WTC11 (cell line): ENCODE data around the gene IL1RN. TPM values are rescaled to one million over a fixed set of nuclear protein-coding genes. Genes with fewer than 3 reads are reported as not detected.

Experiments
- ATAC-seq: fragments of 200-7000 bp; cut with Tn5 transposase; 2 replicates; pipeline ENCODE4 v1.10.0; 2021; ENCODE audit warnings: mild to moderate bottlenecking, moderate library complexity
- CTCF ChIA-PET: fragments of 300-600 bp; sonication (Branson Sonifier 250); formaldehyde crosslinking; loops from one replicate; lab custom pipeline; 2021; ENCODE audit warnings: antibody characterized with exemption; lab: Charles Lee
- POLR2A ChIA-PET: fragments of 350-600 bp; sonication (Branson Sonifier 250); formaldehyde crosslinking; loops from one replicate; lab custom pipeline; 2021; ENCODE audit warnings: antibody characterized with exemption; lab: Charles Lee
- DNase-seq: peaks from one replicate; pipeline ENCODE4 v3.0.0; 2021; ENCODE audit warnings: low spot score
- H3K27ac Mint-ChIP-seq: 2 replicates; pipeline ENCODE4 v1.8.0; 2021; ENCODE audit warnings: mixed read lengths
- H3K27me3 Mint-ChIP-seq: 2 replicates; pipeline ENCODE4 v1.8.0; 2021; ENCODE audit warnings: low read depth, mild to moderate bottlenecking, moderate library complexity, mixed read lengths
- H3K36me3 Mint-ChIP-seq: 2 replicates; pipeline ENCODE4 v1.8.0; 2021; ENCODE audit warnings: mixed read lengths
- H3K4me1 Mint-ChIP-seq: 2 replicates; pipeline ENCODE4 v1.8.0; 2022; ENCODE audit warnings: mixed read lengths
- H3K4me3 Mint-ChIP-seq: 2 replicates; pipeline ENCODE4 v1.8.0; 2021; ENCODE audit warnings: mild to moderate bottlenecking, moderate library complexity, mixed read lengths
- H3K9me3 Mint-ChIP-seq: 2 replicates; pipeline ENCODE4 v1.8.0; 2021; ENCODE audit warnings: mixed read lengths
- AR ChIP-seq: fragments of 250-450 bp; sonication (Bioruptor Pico); IDR thresholded peaks from 2 replicates; pipeline ENCODE4 v1.9.0; 2021; ENCODE audit warnings: mild to moderate bottlenecking
- CBFB ChIP-seq: sonication (generic); formaldehyde crosslinking; IDR thresholded peaks from 2 replicates; pipeline ENCODE4 v1.8.1; 2022; ENCODE audit warnings: mild to moderate bottlenecking, low read depth, missing genetic modification reagents
- CREB1 ChIP-seq: sonication (generic); formaldehyde crosslinking; IDR thresholded peaks from 2 replicates; pipeline ENCODE4 v1.8.0; 2023; ENCODE audit warnings: mild to moderate bottlenecking, missing genetic modification reagents
- CREM ChIP-seq: sonication (generic); formaldehyde crosslinking; IDR thresholded peaks from 2 replicates; pipeline ENCODE4 v1.8.1; 2022; ENCODE audit warnings: mild to moderate bottlenecking, missing genetic modification reagents, moderate library complexity
- E2F1 ChIP-seq: sonication (generic); formaldehyde crosslinking; IDR thresholded peaks from 2 replicates; pipeline ENCODE4 v1.8.0; 2022; ENCODE audit warnings: mild to moderate bottlenecking, missing genetic modification reagents
- ELF4 ChIP-seq: sonication (generic); formaldehyde crosslinking; IDR thresholded peaks from 2 replicates; pipeline ENCODE4 v1.8.1; 2022; ENCODE audit warnings: low read depth, mild to moderate bottlenecking, moderate library complexity, missing genetic modification reagents
- FOXP4 ChIP-seq: sonication (generic); formaldehyde crosslinking; IDR thresholded peaks from 2 replicates; pipeline ENCODE4 v1.8.0; 2022; ENCODE audit warnings: mild to moderate bottlenecking, missing genetic modification reagents
- GABPB1 ChIP-seq: sonication (generic); formaldehyde crosslinking; IDR thresholded peaks from 2 replicates; pipeline ENCODE4 v1.8.1; 2023; ENCODE audit warnings: mild to moderate bottlenecking, missing genetic modification reagents
- HMGXB4 ChIP-seq: sonication (generic); formaldehyde crosslinking; IDR thresholded peaks from 2 replicates; pipeline ENCODE4 v1.8.1; 2023; ENCODE audit warnings: mild to moderate bottlenecking, moderate library complexity, missing genetic modification reagents
- MLX ChIP-seq: sonication (generic); formaldehyde crosslinking; IDR thresholded peaks from 2 replicates; pipeline ENCODE4 v1.8.1; 2023; ENCODE audit warnings: mild to moderate bottlenecking, missing genetic modification reagents, moderate library complexity
- NFATC4 ChIP-seq: fragments of 250-450 bp; sonication (Bioruptor Pico); IDR thresholded peaks from 2 replicates; pipeline ENCODE4 v1.9.0; 2021; ENCODE audit warnings: mild to moderate bottlenecking
- NR2C2 ChIP-seq: sonication (generic); formaldehyde crosslinking; IDR thresholded peaks from 2 replicates; pipeline ENCODE4 v1.8.0; 2022; ENCODE audit warnings: mild to moderate bottlenecking, missing genetic modification reagents
- RORB ChIP-seq: fragments of 250-450 bp; sonication (Bioruptor Pico); IDR thresholded peaks from 2 replicates; pipeline ENCODE4 v1.9.0; 2021; ENCODE audit warnings: mild to moderate bottlenecking
- TCF7 ChIP-seq: sonication (generic); formaldehyde crosslinking; IDR thresholded peaks from 2 replicates; pipeline ENCODE4 v1.8.0; 2022; ENCODE audit warnings: mild to moderate bottlenecking, low read depth, missing genetic modification reagents, moderate library complexity
- TEAD4 ChIP-seq: sonication (generic); formaldehyde crosslinking; IDR thresholded peaks from 2 replicates; pipeline ENCODE4 v1.8.0; 2022; ENCODE audit warnings: mild to moderate bottlenecking, missing genetic modification reagents
- ZMAT4 ChIP-seq: fragments of 250-450 bp; sonication (Bioruptor Pico); IDR thresholded peaks from 2 replicates; pipeline ENCODE4 v1.9.0; 2021; ENCODE audit warnings: mild to moderate bottlenecking
- ZNF138 ChIP-seq: sonication (generic); formaldehyde crosslinking; conservative IDR thresholded peaks from 2 replicates; pipeline ENCODE4 v1.8.1; 2022; ENCODE audit warnings: mild to moderate bottlenecking, moderate library complexity, missing genetic modification reagents
- ZNF232 ChIP-seq: sonication (generic); formaldehyde crosslinking; IDR thresholded peaks from 2 replicates; pipeline ENCODE4 v1.8.0; 2022; ENCODE audit warnings: mild to moderate bottlenecking, missing genetic modification reagents
- ZNF263 ChIP-seq: sonication (generic); formaldehyde crosslinking; IDR thresholded peaks from 2 replicates; pipeline ENCODE4 v1.8.1; 2022; ENCODE audit warnings: low read depth, mild to moderate bottlenecking, moderate library complexity, missing genetic modification reagents
- ZNF396 ChIP-seq: fragments of 250-450 bp; sonication (Bioruptor Pico); IDR thresholded peaks from 2 replicates; pipeline ENCODE4 v1.8.0; 2021; ENCODE audit warnings: mild to moderate bottlenecking, moderate library complexity, borderline replicate concordance
- ZSCAN18 ChIP-seq: fragments of 250-450 bp; sonication (Bioruptor Pico); IDR thresholded peaks from 2 replicates; pipeline ENCODE4 v2.1.2; 2022; ENCODE audit warnings: mild to moderate bottlenecking, moderate library complexity
- total RNA-seq: library from RNA; stranded (reverse); gene quantifications from 3 replicates; pipeline ENCODE4 v1.2.3, GENCODE V29; 2021

The IL1RN gene
- total RNA-seq, 1 experiment from 2014 or later, result not detected

GRCh38 chr2:113160248-113160647, 32.9 kb downstream of the IL1RN start (continued):
- no peak for TF ChIP-seq TEAD4 (CRISPR knock-in tag)
- TF ChIP-seq ZSCAN18 (CRISPR knock-in tag), result no peak
- TF ChIP-seq ZNF138 (CRISPR knock-in tag), result no peak
- TF ChIP-seq CREM, result no peak
- no peak for TF ChIP-seq GABPB1 (CRISPR knock-in tag)
- TF ChIP-seq ZMAT4 (CRISPR knock-in tag), result no peak
- no peak for TF ChIP-seq FOXP4
- no peak for TF ChIP-seq RORB (CRISPR knock-in tag)

GRCh38 chr2:113160962-113161361, 33.6 kb downstream of the IL1RN start:
- no peak overlapping the region for H3K4me3 Mint-ChIP-seq
- H3K9me3 Mint-ChIP-seq, result no peaks in the 10 kb centered on the region
- TF ChIP-seq E2F1 (CRISPR knock-in tag) (no peak), ZNF232 (no peak), FOXP4 (no peak), NR2C2 (CRISPR knock-in tag) (no peak)
- TF ChIP-seq, all 79 proteins: peak for 0
- H3K4me1 Mint-ChIP-seq, result peaks cover 22% of the 10 kb centered on the region
- H3K27me3 Mint-ChIP-seq, result peaks cover 23% of the 10 kb centered on the region
- DNase-seq, result no peak
- no peaks in the 10 kb centered on the region for H3K36me3 Mint-ChIP-seq
- ChIA-PET POLR2A (no interaction called here), CTCF (interaction anchor here (1.0 to 1.9 kb wide), 2 partner anchors 24 to 38 kb away, joined by 3 to 10 read pairs; no protein-coding TSS in a partner anchor)
- no peak overlapping the region for H3K27ac Mint-ChIP-seq
- ATAC-seq, result no peak

- peaks cover 23% of the 10 kb centered on the region for H3K27me3 Mint-ChIP-seq
- H3K36me3 Mint-ChIP-seq, result no peaks in the 10 kb centered on the region
- no peak overlapping the region for H3K4me3 Mint-ChIP-seq
- POLR2A ChIA-PET, result no interaction called here
- no peak for DNase-seq
- H3K9me3 Mint-ChIP-seq, result no peaks in the 10 kb centered on the region
- peaks cover 16% of the 10 kb centered on the region for H3K4me1 Mint-ChIP-seq
- CTCF ChIA-PET, result interaction anchor here (1.1 to 1.9 kb wide), 2 partner anchors 37 to 82 kb away, joined by 3 to 10 read pairs; no protein-coding TSS in a partner anchor
- no peak for ATAC-seq
- H3K27ac Mint-ChIP-seq, result no peak overlapping the region
- no peak for TF ChIP-seq AR (CRISPR knock-in tag)
- no peak for TF ChIP-seq NR2C2 (CRISPR knock-in tag)
- no peak for TF ChIP-seq ZNF396 (CRISPR knock-in tag)
- no peak for TF ChIP-seq ZNF263 (CRISPR knock-in tag)
- no peak for TF ChIP-seq TCF7
- TF ChIP-seq MLX (CRISPR knock-in tag), result no peak
- TF ChIP-seq NFATC4 (CRISPR knock-in tag), result no peak
- TF ChIP-seq CREB1, result no peak
- TF ChIP-seq CBFB (CRISPR knock-in tag), result no peak
- TF ChIP-seq HMGXB4 (CRISPR knock-in tag), result no peak
- TF ChIP-seq ELF4 (CRISPR knock-in tag), result no peak
Measured at GRCh38 chr2:113162173-113162572, 34.8 kb downstream of the IL1RN start.
